Keratinocyte (primary cell): Measurements from ENCODE around the gene PKHD1. TPM values are rescaled to one million over a fixed set of nuclear protein-coding genes. Genes with fewer than 3 reads are reported as not detected.

Experiments used
- DNase-seq: peaks from one replicate; pipeline ENCODE4 v3.0.0-alpha.2; 2011; ENCODE audit warnings: low read depth, missing footprints, low spot score
- FAIRE-seq: peaks from 2 replicates; lab custom pipeline; 2011; peaks lifted over from hg19 to GRCh38; lab: Jason Lieb, UNC
- H2AFZ ChIP-seq: 2 replicates; pipeline ENCODE4 v1.6.0; 2012; ENCODE audit warnings: low read length, control low read depth, inconsistent platforms; ENCODE audit not compliant: control insufficient read depth
- H3K27ac ChIP-seq: 2 replicates; pipeline ENCODE4 v1.5.1; 2011; ENCODE audit warnings: low read length; ENCODE audit not compliant: control insufficient read depth, insufficient read depth
- H3K27me3 ChIP-seq: 3 replicates; pipeline ENCODE4 v1.6.0; 2011; ENCODE audit warnings: low read length; ENCODE audit not compliant: control insufficient read depth, insufficient read depth; ENCODE audit errors: extremely low read depth
- H3K36me3 ChIP-seq, 2 experiments: 2 replicates in 1 of 2; 3 replicates in 1 of 2; pipeline ENCODE4 v1.5.1; 2011; ENCODE audit warnings: low read length in 2 of 2, mild to moderate bottlenecking in 1 of 2; ENCODE audit not compliant: control insufficient read depth in 2 of 2, insufficient read depth in 2 of 2; ENCODE audit errors: extremely low read depth in 1 of 2
- H3K4me1 ChIP-seq: 3 replicates; pipeline ENCODE4 v1.5.1; 2011; ENCODE audit warnings: low read length; ENCODE audit not compliant: control insufficient read depth, insufficient read depth; ENCODE audit errors: extremely low read depth
- H3K4me2 ChIP-seq: 3 replicates; pipeline ENCODE4 v1.6.0; 2011; ENCODE audit warnings: low read depth, low read length; ENCODE audit not compliant: control insufficient read depth, insufficient read depth; ENCODE audit errors: extremely low read depth
- H3K4me3 ChIP-seq, 3 experiments: fragments of 200-600 bp in 1 of 3; sonication (generic) in 1 of 3; 2 replicates in 2 of 3; 3 replicates in 1 of 3; pipeline ENCODE4 v1.5.1; 2011 to 2016; ENCODE audit warnings: low read length in 3 of 3, mild to moderate bottlenecking in 3 of 3, control low read depth in 2 of 3, inconsistent platforms in 1 of 3, low read depth in 1 of 3, mixed read lengths in 1 of 3, mixed run types in 1 of 3, moderate library complexity in 1 of 3; ENCODE audit not compliant: control insufficient read depth in 2 of 3, insufficient read depth in 2 of 3; ENCODE audit errors: extremely low read depth in 1 of 3
- H3K79me2 ChIP-seq: 2 replicates; pipeline ENCODE4 v1.6.0; 2012; ENCODE audit warnings: low read length; ENCODE audit not compliant: control insufficient read depth, insufficient read depth
- H3K9ac ChIP-seq: 3 replicates; pipeline ENCODE4 v1.6.0; 2011; ENCODE audit warnings: low read length; ENCODE audit not compliant: control insufficient read depth, insufficient read depth; ENCODE audit errors: extremely low read depth
- H3K9me1 ChIP-seq: 3 replicates; pipeline ENCODE4 v1.6.0; 2011; ENCODE audit warnings: low read length; ENCODE audit not compliant: control insufficient read depth, insufficient read depth; ENCODE audit errors: extremely low read depth
- H3K9me3 ChIP-seq: 2 replicates; pipeline ENCODE4 v1.5.1; 2012; ENCODE audit warnings: low read depth, low read length; ENCODE audit not compliant: control insufficient read depth
- H4K20me1 ChIP-seq: 3 replicates; pipeline ENCODE4 v1.6.0; 2011; ENCODE audit warnings: low read length; ENCODE audit not compliant: control insufficient read depth, insufficient read depth; ENCODE audit errors: extremely low read depth
- EZH2 ChIP-seq: IDR thresholded peaks from one replicate; pipeline ENCODE4 v1.6.1; 2012; ENCODE audit warnings: inconsistent platforms, mild to moderate bottlenecking, low read length, moderate library complexity
- dilution Hi-C: fragments of 300-500 bp; cut with MboI; formaldehyde crosslinking; loops from one replicate; pipeline ENCODE4 v1.7.0; 2020; ENCODE audit warnings: low sequenced_read_pairs; ENCODE audit not compliant: extremely low pct_ligation_motif_present
- polyA plus RNA-seq, 5 experiments: library from polyadenylated mRNA; depleted of rRNA in 3 of 5; stranded (reverse) in 3 of 5; stranded (forward) in 1 of 5; unstranded in 1 of 5; fragments of >200 nt; gene quantifications; 1 replicate in 1 of 5; 2 replicates in 3 of 5; 3 replicates in 1 of 5; pipeline versions ENCODE4 v1.2.1 to v1.2.3, GENCODE V29; 2011 to 2012; ENCODE audit warnings: missing spikeins in 2 of 5, low read depth in 1 of 5, low replicate concordance in 1 of 5
- TF ChIP-seq, protein P1 (sequence below), 3 experiments: IDR thresholded peaks in 1 of 3; conservative IDR thresholded peaks in 1 of 3; optimal IDR thresholded peaks in 1 of 3; 2 replicates in 2 of 3; 3 replicates in 1 of 3; pipeline versions ENCODE3 to v1.5.1; 2011; ENCODE audit warnings: low read length in 3 of 3, mild to moderate bottlenecking in 3 of 3, moderate library complexity in 2 of 3, control low read depth in 1 of 3, inconsistent platforms in 1 of 3; ENCODE audit not compliant: insufficient read depth in 2 of 3; ENCODE audit errors: extremely low read depth in 1 of 3

The PKHD1 gene
- polyA plus RNA-seq, 1 donor (not counting 4 experiments of a cell fraction or from before 2014, with no cell fraction given) = under 0.01 TPM

DNA sequence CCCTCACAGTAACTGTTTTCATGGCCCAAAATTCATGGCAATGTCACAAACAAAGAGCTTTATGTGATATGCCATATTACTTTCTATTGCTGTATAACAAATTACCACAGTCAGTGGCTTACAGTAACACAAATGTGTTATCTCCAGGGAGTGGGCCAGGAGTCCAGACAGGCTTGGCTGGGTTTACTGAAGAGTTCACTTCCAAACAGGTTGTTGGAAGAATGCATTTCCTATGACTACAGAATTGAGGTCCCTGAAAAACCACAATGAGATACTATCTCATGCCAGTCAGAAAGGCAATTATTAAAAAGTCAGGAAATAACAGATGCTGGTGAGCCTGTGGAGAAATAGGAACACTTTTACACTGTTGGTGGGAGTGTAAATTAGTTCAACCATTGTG lies 431.9 kb downstream of the PKHD1 start:
- TF ChIP-seq, protein P1, sequence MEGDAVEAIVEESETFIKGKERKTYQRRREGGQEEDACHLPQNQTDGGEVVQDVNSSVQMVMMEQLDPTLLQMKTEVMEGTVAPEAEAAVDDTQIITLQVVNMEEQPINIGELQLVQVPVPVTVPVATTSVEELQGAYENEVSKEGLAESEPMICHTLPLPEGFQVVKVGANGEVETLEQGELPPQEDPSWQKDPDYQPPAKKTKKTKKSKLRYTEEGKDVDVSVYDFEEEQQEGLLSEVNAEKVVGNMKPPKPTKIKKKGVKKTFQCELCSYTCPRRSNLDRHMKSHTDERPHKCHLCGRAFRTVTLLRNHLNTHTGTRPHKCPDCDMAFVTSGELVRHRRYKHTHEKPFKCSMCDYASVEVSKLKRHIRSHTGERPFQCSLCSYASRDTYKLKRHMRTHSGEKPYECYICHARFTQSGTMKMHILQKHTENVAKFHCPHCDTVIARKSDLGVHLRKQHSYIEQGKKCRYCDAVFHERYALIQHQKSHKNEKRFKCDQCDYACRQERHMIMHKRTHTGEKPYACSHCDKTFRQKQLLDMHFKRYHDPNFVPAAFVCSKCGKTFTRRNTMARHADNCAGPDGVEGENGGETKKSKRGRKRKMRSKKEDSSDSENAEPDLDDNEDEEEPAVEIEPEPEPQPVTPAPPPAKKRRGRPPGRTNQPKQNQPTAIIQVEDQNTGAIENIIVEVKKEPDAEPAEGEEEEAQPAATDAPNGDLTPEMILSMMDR (optimal IDR thresholded peaks at IDR 0.05 in 1 of 3, IDR thresholded peaks at IDR 0.05 in 1 of 3, conservative IDR thresholded peaks at IDR 0.05 in 1 of 3; ENCODE audit: extremely low read depth in 1 of 3, insufficient read depth in 2 of 3, low read length in 3 of 3) = no peak
- TF ChIP-seq EZH2 = no peak
- no peak for DNase-seq
- Histone ChIP-seq H3K9me3 (no peaks in the 10 kb centered on the region), H3K27ac (no peak overlapping the region), H2AFZ (no peak overlapping the region), H3K36me3 (no peaks in the 10 kb centered on the region), H3K79me2 (no peaks in the 10 kb centered on the region), H3K9me1 (no peaks in the 10 kb centered on the region), H4K20me1 (no peaks in the 10 kb centered on the region), H3K9ac (no peak overlapping the region), H3K4me1 (peaks cover 14% of the 10 kb centered on the region), H3K27me3 (no peaks in the 10 kb centered on the region), H3K4me3 (no peak overlapping the region), H3K4me2 (peak overlapping the region; percentile 61)
- dilution Hi-C loops = no loop called here
- peak; percentile 72 for FAIRE-seq

DNA sequence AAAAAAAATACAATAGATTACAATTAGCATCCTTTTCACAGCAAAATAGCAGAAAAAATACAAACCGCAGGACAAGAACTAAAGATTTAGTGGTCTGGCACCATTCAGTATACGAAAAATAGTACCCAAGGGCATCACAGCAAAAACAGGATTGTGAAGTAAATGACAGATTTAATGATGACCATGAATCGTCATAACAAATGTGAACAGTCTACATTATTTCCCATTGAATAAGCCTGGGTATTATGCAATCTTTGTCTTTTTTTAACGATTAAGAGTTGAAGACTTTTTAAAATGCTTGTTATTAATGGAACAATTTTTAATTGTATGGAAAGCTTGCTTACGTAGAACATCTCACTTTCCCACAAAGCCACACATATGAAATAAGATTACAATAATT lies 432.8 kb downstream of the PKHD1 start:
- no peaks in the 10 kb centered on the region for H3K79me2 ChIP-seq
- H3K27ac ChIP-seq = peak overlapping the region; percentile 18
- DNase-seq (no peak), FAIRE-seq (peak; percentile 77)
- TF ChIP-seq, protein P1 (optimal IDR thresholded peaks at IDR 0.05 in 1 of 3, IDR thresholded peaks at IDR 0.05 in 1 of 3, conservative IDR thresholded peaks at IDR 0.05 in 1 of 3; ENCODE audit: extremely low read depth in 1 of 3, insufficient read depth in 2 of 3, low read length in 3 of 3) = no peak
- TF ChIP-seq EZH2 = no peak
- H3K36me3 ChIP-seq = no peaks in the 10 kb centered on the region
- H4K20me1 ChIP-seq = no peaks in the 10 kb centered on the region
- H3K9ac ChIP-seq = no peak overlapping the region
- dilution Hi-C loops = no loop called here
- H3K9me1 ChIP-seq = no peaks in the 10 kb centered on the region
- H3K9me3 ChIP-seq = no peaks in the 10 kb centered on the region
- H3K4me3 ChIP-seq = no peak overlapping the region
- no peaks in the 10 kb centered on the region for H3K27me3 ChIP-seq
- H3K4me2 ChIP-seq = peak overlapping the region; percentile 61
- no peak overlapping the region for H2AFZ ChIP-seq
- peaks cover 14% of the 10 kb centered on the region for H3K4me1 ChIP-seq
